ENCODE data around the gene MUC3A. TPM values are rescaled to one million over a fixed set of nuclear protein-coding genes. Genes with fewer than 3 reads are reported as not detected.

Gene MUC3A
- polyA plus RNA-seq, 1 of the 3 experiments (the other 2 are of a cell fraction), result 0.03 TPM

DNA sequence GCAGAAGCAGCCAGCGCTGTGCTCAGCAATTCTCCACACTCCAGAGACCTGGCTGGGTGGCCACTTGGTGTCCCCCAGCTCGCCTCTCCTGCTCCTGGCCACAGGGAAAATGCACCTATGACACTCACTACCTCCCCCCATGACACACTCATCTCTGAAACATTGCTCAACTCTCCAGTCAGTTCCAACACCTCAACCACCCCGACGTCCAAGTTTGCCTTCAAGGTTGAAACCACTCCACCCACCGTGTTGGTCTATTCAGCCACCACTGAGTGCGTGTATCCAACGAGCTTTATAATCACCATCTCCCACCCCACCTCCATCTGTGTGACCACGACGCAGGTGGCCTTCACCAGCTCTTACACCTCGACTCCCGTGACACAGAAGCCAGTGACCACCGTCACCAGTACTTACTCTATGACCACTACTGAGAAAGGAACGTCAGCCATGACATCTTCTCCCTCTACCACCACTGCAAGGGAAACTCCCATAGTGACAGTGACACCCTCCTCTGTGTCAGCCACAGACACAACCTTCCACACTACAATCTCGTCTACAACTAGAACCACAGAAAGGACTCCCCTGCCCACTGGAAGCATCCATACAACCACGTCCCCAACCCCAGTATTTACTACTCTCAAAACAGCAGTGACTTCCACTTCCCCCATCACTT lies 2.7 kb downstream of the MUC3A start:
- no peak overlapping the region for H3K9ac ChIP-seq
- TF ChIP-seq MXI1 (IDR thresholded peaks at IDR 0.05; ENCODE audit: low read depth, low read length) (no peak), SIN3A (IDR thresholded peaks at IDR 0.05; ENCODE audit: borderline replicate concordance, low read depth, low read length) (no peak)
- TF ChIP-seq, protein P1, sequence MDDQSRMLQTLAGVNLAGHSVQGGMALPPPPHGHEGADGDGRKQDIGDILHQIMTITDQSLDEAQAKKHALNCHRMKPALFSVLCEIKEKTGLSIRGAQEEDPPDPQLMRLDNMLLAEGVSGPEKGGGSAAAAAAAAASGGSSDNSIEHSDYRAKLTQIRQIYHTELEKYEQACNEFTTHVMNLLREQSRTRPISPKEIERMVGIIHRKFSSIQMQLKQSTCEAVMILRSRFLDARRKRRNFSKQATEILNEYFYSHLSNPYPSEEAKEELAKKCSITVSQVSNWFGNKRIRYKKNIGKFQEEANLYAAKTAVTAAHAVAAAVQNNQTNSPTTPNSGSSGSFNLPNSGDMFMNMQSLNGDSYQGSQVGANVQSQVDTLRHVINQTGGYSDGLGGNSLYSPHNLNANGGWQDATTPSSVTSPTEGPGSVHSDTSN (IDR thresholded peaks at IDR 0.05), result no peak
- ChIA-PET POLR2A (no interaction called here), CTCF (interaction anchor here (0.8 to 3.5 kb wide), 6 partner anchors 14 to 192 kb away, joined by 3 to 15 read pairs (median 4); partner anchors contain the start of gene ACHE)
- H4K20me1 ChIP-seq (ENCODE audit: insufficient read depth), result no peaks in the 10 kb centered on the region
- DNase-seq, result no peak
- no peak overlapping the region for H3K4me3 ChIP-seq (ENCODE audit: low read depth in 2 of 2, low read length in 1 of 2)
- no peak overlapping the region for H3K27ac ChIP-seq (ENCODE audit: low read depth in 2 of 2, low read length in 1 of 2)
- H3K79me2 ChIP-seq (ENCODE audit: insufficient read depth), result no peaks in the 10 kb centered on the region
- H3K9me2 ChIP-seq, result no peaks in the 10 kb centered on the region
- no peaks in the 10 kb centered on the region for H3K4me1 ChIP-seq (ENCODE audit: control insufficient read depth in 1 of 2, insufficient read depth in 2 of 2, low read depth in 1 of 2, low read length in 1 of 2)
- H3K4me2 ChIP-seq, result no peak overlapping the region
- no peaks in the 10 kb centered on the region for H3K9me3 ChIP-seq
- H3K36me3 ChIP-seq (replicated peaks in 1 of 2; ENCODE audit: control insufficient read depth in 1 of 2, insufficient read depth in 2 of 2, low read length in 1 of 2), result no peaks in the 10 kb centered on the region
- WGBS (ENCODE audit: low lambda C conversion rate), result 6% methylated on average over 15 of the region's 15 CpGs
- no peak overlapping the region for H2AFZ ChIP-seq (ENCODE audit: low read depth)
- H3K27me3 ChIP-seq (ENCODE audit: insufficient read depth), result peaks cover 44% of the 10 kb centered on the region
- H3F3A ChIP-seq (replicated peaks; ENCODE audit: insufficient read depth), result no peaks in the 10 kb centered on the region

DNA sequence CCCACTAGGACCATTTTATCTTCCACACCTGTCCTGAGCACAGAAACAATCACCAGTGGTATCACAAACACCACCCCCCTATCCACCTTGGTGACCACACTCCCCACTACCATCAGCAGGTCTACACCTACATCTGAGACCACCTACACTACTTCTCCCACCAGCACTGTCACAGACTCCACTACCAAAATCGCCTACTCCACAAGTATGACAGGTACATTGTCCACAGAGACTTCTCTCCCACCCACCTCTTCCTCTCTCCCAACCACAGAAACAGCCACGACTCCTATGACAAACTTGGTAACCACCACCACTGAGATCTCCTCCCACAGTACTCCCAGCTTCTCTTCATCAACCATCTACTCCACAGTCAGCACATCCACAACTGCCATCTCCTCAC lies 3.3 kb downstream of the MUC3A start:
- Histone ChIP-seq H4K20me1 (ENCODE audit: insufficient read depth) (no peaks in the 10 kb centered on the region), H3K4me1 (ENCODE audit: control insufficient read depth in 1 of 2, insufficient read depth in 2 of 2, low read depth in 1 of 2, low read length in 1 of 2) (no peaks in the 10 kb centered on the region), H3K9me2 (no peaks in the 10 kb centered on the region), H3K4me3 (ENCODE audit: low read depth in 2 of 2, low read length in 1 of 2) (no peak overlapping the region), H3K9me3 (no peaks in the 10 kb centered on the region), H3K27ac (ENCODE audit: low read depth in 2 of 2, low read length in 1 of 2) (no peak overlapping the region), H3K4me2 (no peak overlapping the region), H3F3A (replicated peaks; ENCODE audit: insufficient read depth) (no peaks in the 10 kb centered on the region), H3K9ac (no peak overlapping the region), H3K36me3 (replicated peaks in 1 of 2; ENCODE audit: control insufficient read depth in 1 of 2, insufficient read depth in 2 of 2, low read length in 1 of 2) (no peaks in the 10 kb centered on the region), H3K27me3 (ENCODE audit: insufficient read depth) (peaks cover 43% of the 10 kb centered on the region), H2AFZ (ENCODE audit: low read depth) (no peak overlapping the region), H3K79me2 (ENCODE audit: insufficient read depth) (no peaks in the 10 kb centered on the region)
- ChIA-PET POLR2A (no interaction called here), CTCF (interaction anchor here (0.9 kb wide), 1 partner anchor 125 kb away, joined by 3 read pairs; no protein-coding TSS in a partner anchor)
- no peak for TF ChIP-seq RXRA (IDR thresholded peaks at IDR 0.05; ENCODE audit: borderline replicate concordance, low read depth)
- TF ChIP-seq, protein P2, sequence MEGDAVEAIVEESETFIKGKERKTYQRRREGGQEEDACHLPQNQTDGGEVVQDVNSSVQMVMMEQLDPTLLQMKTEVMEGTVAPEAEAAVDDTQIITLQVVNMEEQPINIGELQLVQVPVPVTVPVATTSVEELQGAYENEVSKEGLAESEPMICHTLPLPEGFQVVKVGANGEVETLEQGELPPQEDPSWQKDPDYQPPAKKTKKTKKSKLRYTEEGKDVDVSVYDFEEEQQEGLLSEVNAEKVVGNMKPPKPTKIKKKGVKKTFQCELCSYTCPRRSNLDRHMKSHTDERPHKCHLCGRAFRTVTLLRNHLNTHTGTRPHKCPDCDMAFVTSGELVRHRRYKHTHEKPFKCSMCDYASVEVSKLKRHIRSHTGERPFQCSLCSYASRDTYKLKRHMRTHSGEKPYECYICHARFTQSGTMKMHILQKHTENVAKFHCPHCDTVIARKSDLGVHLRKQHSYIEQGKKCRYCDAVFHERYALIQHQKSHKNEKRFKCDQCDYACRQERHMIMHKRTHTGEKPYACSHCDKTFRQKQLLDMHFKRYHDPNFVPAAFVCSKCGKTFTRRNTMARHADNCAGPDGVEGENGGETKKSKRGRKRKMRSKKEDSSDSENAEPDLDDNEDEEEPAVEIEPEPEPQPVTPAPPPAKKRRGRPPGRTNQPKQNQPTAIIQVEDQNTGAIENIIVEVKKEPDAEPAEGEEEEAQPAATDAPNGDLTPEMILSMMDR (IDR thresholded peaks at IDR 0.05), result no peak
- WGBS (ENCODE audit: low lambda C conversion rate), result under 1% methylated on average over 2 of the region's 2 CpGs
- no peak for DNase-seq

DNA sequence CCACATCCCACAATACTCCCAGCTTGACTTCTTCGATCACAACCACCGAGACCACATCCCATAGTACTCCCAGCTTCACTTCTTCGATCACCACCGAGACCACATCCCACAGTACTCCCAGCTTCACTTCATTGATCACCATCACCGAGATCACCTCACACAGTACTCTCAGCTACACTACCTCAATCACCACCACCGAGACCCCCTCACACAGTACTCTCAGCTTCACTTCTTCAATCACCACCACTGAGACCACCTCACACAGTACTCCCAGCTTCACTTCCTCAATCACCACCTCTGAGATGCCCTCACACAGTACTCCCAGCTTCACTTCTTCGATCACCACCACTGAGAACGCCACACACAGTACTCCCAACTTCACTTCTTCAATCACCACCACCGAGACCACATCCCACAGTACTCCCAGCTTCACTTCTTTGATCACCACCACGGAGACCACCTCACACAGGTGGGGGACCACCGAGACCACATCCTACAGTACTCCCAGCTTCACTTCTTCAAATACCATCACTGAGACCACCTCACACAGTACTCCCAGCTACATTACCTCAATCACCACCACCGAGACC lies 8.6 kb downstream of the MUC3A start:
- no peak overlapping the region for H3K27ac ChIP-seq (ENCODE audit: low read depth in 2 of 2, low read length in 1 of 2)
- ChIA-PET POLR2A (no interaction called here), CTCF (interaction anchor here (0.6 to 2.6 kb wide), 6 partner anchors 8 to 267 kb away, joined by 3 to 17 read pairs (median 5); no protein-coding TSS in a partner anchor)
- no peaks in the 10 kb centered on the region for H3K4me1 ChIP-seq (ENCODE audit: control insufficient read depth in 1 of 2, insufficient read depth in 2 of 2, low read depth in 1 of 2, low read length in 1 of 2)
- peaks cover 38% of the 10 kb centered on the region for H3K27me3 ChIP-seq (ENCODE audit: insufficient read depth)
- no peaks in the 10 kb centered on the region for H3K9me3 ChIP-seq
- H3K9ac ChIP-seq, result no peak overlapping the region
- no peaks in the 10 kb centered on the region for H3F3A ChIP-seq (replicated peaks; ENCODE audit: insufficient read depth)
- H3K4me2 ChIP-seq, result no peak overlapping the region
- H3K79me2 ChIP-seq (ENCODE audit: insufficient read depth), result no peaks in the 10 kb centered on the region
- no peak overlapping the region for H3K4me3 ChIP-seq (ENCODE audit: low read depth in 2 of 2, low read length in 1 of 2)
- no peak for DNase-seq
- H2AFZ ChIP-seq (ENCODE audit: low read depth), result no peak overlapping the region
- H3K9me2 ChIP-seq, result no peaks in the 10 kb centered on the region
- no peaks in the 10 kb centered on the region for H3K36me3 ChIP-seq (replicated peaks in 1 of 2; ENCODE audit: control insufficient read depth in 1 of 2, insufficient read depth in 2 of 2, low read length in 1 of 2)
- no peaks in the 10 kb centered on the region for H4K20me1 ChIP-seq (ENCODE audit: insufficient read depth)
- 14% methylated on average over 11 of the region's 12 CpGs for WGBS (ENCODE audit: low lambda C conversion rate)
- TF ChIP-seq MEF2A (IDR thresholded peaks at IDR 0.05; ENCODE audit: borderline replicate concordance, low read depth), result no peak
- TF ChIP-seq FOXM1 (IDR thresholded peaks at IDR 0.05; ENCODE audit: low read depth), result no peak
- TF ChIP-seq, protein P3, sequence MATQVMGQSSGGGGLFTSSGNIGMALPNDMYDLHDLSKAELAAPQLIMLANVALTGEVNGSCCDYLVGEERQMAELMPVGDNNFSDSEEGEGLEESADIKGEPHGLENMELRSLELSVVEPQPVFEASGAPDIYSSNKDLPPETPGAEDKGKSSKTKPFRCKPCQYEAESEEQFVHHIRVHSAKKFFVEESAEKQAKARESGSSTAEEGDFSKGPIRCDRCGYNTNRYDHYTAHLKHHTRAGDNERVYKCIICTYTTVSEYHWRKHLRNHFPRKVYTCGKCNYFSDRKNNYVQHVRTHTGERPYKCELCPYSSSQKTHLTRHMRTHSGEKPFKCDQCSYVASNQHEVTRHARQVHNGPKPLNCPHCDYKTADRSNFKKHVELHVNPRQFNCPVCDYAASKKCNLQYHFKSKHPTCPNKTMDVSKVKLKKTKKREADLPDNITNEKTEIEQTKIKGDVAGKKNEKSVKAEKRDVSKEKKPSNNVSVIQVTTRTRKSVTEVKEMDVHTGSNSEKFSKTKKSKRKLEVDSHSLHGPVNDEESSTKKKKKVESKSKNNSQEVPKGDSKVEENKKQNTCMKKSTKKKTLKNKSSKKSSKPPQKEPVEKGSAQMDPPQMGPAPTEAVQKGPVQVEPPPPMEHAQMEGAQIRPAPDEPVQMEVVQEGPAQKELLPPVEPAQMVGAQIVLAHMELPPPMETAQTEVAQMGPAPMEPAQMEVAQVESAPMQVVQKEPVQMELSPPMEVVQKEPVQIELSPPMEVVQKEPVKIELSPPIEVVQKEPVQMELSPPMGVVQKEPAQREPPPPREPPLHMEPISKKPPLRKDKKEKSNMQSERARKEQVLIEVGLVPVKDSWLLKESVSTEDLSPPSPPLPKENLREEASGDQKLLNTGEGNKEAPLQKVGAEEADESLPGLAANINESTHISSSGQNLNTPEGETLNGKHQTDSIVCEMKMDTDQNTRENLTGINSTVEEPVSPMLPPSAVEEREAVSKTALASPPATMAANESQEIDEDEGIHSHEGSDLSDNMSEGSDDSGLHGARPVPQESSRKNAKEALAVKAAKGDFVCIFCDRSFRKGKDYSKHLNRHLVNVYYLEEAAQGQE (IDR thresholded peaks at IDR 0.05; ENCODE audit: low read depth, low read length), result no peak
- TF ChIP-seq FOXJ3 (CRISPR knock-in tag; IDR thresholded peaks at IDR 0.05), result no peak
- TF ChIP-seq NFIC (IDR thresholded peaks at IDR 0.05; ENCODE audit: borderline replicate concordance), result no peak
- no peak for TF ChIP-seq ELF1 (IDR thresholded peaks at IDR 0.05)
- TF ChIP-seq, protein P4, sequence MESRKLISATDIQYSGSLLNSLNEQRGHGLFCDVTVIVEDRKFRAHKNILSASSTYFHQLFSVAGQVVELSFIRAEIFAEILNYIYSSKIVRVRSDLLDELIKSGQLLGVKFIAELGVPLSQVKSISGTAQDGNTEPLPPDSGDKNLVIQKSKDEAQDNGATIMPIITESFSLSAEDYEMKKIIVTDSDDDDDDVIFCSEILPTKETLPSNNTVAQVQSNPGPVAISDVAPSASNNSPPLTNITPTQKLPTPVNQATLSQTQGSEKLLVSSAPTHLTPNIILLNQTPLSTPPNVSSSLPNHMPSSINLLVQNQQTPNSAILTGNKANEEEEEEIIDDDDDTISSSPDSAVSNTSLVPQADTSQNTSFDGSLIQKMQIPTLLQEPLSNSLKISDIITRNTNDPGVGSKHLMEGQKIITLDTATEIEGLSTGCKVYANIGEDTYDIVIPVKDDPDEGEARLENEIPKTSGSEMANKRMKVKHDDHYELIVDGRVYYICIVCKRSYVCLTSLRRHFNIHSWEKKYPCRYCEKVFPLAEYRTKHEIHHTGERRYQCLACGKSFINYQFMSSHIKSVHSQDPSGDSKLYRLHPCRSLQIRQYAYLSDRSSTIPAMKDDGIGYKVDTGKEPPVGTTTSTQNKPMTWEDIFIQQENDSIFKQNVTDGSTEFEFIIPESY (IDR thresholded peaks at IDR 0.05; ENCODE audit: borderline replicate concordance, low read depth), result no peak
